NCI-H345 treated with DMSO at 0.1 percent for 48 hours (cell line): Measurements from ENCODE around the gene PPP4R3B.
"Not testable (repeated sequence)": the region's sequence is repeated elsewhere in the genome, so short reads cannot be mapped to it uniquely, and the experiment has no call there.

Experiments used
- DNase-seq: peaks from one replicate; lab custom pipeline; 2025; ENCODE audit not compliant: unreplicated experiment; lab: John Stamatoyannopoulos, UW

Gene PPP4R3B

GRCh38 chr2:55596795-55597194 is 20.6 kb downstream of the PPP4R3B start:
- not testable (repeated sequence) for DNase-seq

- no peak for DNase-seq
Observed at GRCh38 chr2:55595536-55595935, 21.9 kb downstream of the PPP4R3B start.

GRCh38 chr2:55592130-55592529 is 25.3 kb downstream of the PPP4R3B start:
- DNase-seq = no peak

- no peak for DNase-seq
Observed at GRCh38 chr2:55590810-55591440, 26.5 kb downstream of the PPP4R3B start.

GRCh38 chr2:55585451-55586080 is 31.9 kb downstream of the PPP4R3B start:
- DNase-seq = no peak

DNA sequence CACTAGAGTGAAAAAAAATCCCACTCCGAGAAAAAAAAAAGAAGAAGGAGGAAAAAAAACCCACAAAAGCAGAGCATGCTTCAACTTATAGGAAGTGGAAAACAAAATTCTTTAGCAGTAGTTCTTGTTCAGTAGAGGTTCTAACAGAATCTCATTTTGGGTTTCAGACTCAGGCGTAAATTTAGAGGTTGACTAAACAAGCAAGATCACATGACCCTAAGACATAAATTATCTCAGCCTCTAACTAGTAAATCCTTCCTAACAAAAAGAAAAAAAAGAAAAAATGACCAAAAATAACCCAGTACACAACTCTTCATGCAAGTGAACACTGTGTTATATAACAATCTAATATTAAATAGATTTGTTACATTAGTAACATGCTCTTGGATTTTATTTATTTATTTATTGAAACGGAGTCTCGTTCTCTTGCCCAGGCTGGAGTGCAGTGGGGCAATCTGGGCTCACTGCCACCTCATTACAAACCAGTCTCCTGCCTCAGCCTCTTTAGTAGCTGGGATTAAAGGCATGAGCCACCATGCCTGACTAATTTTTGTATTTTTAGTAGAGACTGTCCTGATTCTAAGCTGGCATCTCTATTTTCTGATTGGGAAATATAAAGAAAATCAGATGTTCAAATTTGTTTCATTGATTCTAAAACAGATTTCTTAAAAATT is 35.4 kb downstream of the PPP4R3B start:
- DNase-seq = no peak

GRCh38 chr2:55581435-55581834 is 36.0 kb downstream of the PPP4R3B start:
- no peak for DNase-seq

DNA sequence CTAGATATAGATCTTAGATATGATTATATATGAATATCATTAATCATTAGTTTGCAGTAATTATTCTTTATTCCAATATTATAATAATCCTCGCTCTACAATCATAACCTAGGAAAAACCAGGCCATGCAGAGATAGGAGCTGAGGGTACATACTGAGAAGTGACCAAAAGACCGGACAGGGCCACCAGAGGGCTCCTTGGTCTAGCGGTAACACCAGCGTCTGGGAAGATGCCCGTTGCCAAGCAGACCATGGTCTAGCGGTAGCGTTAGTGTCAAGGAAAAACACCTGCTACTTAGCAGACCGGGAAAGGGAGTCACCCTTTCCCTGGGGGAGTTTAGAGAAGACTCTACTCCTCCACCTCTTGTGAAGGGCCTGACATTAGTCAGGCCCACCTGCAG is 48.4 kb downstream of the PPP4R3B start:
- DNase-seq = not testable (repeated sequence)

DNA sequence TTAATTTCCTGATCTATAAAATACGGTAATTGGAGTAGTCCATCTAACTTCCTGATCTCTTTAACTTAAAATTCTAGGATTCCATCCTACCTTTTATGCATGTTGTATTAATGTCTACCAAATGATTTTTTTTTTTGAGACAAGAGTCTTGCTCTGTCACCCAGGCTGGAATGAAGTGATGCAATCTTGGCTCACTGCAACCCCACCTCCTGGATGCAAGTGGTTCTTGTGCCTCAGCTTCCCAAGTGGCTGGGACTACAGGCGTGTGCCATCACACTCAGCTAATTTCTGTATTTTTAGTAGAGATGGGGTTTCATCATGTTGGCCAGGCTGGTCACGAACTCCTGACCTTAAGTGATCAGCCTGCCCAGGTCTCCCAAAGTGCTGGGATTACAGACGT is 50.1 kb downstream of the PPP4R3B start:
- DNase-seq = no peak

- DNase-seq = no peak
Observed at GRCh38 chr2:55565613-55566012, 51.8 kb downstream of the PPP4R3B start.

- DNase-seq = no peak
Observed at GRCh38 chr2:55560855-55561254, 56.6 kb downstream of the PPP4R3B start.

GRCh38 chr2:55556809-55557208 is 60.6 kb downstream of the PPP4R3B start:
- DNase-seq = no peak

GRCh38 chr2:55555977-55556376 is 61.4 kb downstream of the PPP4R3B start:
- DNase-seq = no peak

DNA sequence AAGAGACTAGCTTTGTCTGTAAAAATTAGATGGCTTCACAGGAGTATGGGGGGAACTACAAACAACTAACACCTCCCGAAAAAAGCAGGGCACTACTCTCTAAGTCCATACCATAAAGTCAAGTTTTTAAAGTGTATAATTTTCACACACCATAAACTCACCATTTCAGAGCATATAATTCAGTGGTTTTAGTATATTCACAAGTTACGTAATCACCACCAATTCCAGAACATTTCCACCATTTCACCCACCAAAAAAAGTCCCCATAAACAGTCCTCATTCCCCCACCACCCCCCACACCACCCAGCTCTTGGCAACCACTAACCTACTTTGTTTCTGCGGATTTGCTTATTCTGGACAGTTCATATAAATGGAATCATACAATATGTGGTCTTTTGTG is 64.1 kb downstream of the PPP4R3B start:
- no peak for DNase-seq

DNA sequence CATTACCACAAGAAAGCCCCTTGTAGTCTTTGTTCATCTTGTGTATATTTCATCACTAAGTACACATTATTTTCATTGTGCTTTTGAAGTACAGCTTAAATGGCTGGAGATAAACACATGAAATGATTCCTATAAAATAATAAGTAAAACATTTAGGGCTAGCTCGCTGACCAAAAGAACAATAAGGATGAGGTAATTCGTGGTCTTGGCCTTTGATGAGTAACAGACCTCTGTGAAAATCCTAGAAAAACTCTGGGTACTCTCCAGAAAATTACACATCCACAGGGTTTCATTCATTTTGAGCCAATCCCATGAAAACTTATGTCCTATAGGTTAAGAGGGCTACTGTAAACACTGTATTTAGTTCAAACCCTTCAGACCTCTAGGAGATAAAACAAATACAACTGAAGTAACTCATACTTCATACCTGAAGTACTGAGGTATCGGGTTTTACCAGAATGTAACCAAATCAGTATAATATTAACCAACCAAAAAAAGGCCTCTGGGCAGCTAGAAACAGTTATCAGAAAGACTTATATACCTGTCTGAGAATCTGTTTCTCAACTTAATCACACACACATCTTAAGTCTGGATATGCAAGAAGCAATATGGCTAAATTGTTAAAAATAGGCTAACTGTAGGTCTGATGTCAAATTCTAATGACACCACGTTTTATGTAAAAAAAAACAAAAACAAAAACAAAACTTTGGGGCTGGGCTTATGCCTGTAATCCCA is 66.9 kb downstream of the PPP4R3B start:
- DNase-seq = no peak

DNA sequence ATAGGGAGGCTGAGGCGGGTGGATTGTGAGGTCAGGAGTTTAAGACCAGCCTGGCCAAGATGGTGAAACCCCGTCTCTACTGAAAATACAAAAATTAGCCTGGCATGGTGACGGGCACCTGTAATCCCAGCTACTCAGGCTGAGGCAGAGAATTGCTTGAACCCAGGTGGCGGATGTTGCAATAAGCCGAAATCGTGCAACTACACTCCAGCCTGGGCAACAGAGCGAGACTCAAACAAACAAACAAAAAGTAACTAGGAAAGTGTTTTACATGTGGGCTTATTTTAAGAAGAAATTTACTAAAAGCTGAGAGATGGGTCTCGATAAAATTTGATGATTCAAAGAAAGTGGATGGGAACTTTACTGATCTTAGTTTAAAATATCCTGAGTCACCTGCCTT is 69.7 kb downstream of the PPP4R3B start:
- DNase-seq = not testable (repeated sequence)

- DNase-seq = no peak
Observed at GRCh38 chr2:55547001-55547400, 70.4 kb downstream of the PPP4R3B start.

GRCh38 chr2:55530539-55531081 is 86.8 kb downstream of the PPP4R3B start:
- DNase-seq = no peak

DNA sequence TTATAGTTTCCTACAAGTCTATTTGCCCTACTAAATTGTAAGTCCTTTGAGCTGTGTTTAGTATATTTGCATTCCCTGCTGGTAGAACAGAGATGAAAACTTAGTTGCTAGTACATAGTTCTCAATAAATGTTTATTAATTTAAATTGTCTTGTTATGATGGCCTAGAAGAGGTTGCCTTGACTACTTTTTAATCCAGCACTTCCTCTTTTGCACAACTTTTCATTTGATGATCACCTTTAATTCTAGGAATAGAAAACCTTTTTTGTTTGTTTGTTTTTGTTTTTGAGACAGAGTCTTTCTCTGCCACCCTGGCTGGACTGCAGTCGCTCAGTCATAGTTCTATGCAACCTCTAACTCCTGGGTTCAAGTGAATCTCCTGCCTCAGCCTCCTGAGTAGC is 91.2 kb downstream of the PPP4R3B start:
- DNase-seq = no peak

GRCh38 chr2:55524884-55525437 is 92.5 kb downstream of the PPP4R3B start:
- DNase-seq = no peak
